Measurements from ENCODE around the gene DYNLL2.
A peak's percentile ranks its signal among the peaks of the same experiment; 100 is the strongest.
"Not testable (repeated sequence)": the region's sequence is repeated elsewhere in the genome, so short reads cannot be mapped to it uniquely, and the experiment has no call there.

Gene DYNLL2

GRCh38 chr17:58072862-58073261 is 10.4 kb upstream of the DYNLL2 start:
- no peak for DNase-seq (ENCODE audit: low spot score)

- not testable (repeated sequence) for DNase-seq (ENCODE audit: low spot score)
These were observed 10.0 kb upstream of the DYNLL2 start for GRCh38 chr17:58073266-58073665.

- DNase-seq (ENCODE audit: low spot score) = not testable (repeated sequence)
These were observed 8.8 kb upstream of the DYNLL2 start for GRCh38 chr17:58074406-58074805.

GRCh38 chr17:58079300-58080033 is 3.8 kb upstream of the DYNLL2 start:
- no peak for DNase-seq (ENCODE audit: low spot score)

GRCh38 chr17:58081646-58082340 is 1.4 kb upstream of the DYNLL2 start:
- DNase-seq (ENCODE audit: low spot score) = no peak

GRCh38 chr17:58082341-58082869 is 814 bp upstream of the DYNLL2 start:
- no peak for DNase-seq (ENCODE audit: low spot score)

- DNase-seq (ENCODE audit: low spot score) = peak; percentile 59
These were observed 485 bp downstream of the DYNLL2 start for GRCh38 chr17:58083491-58084316.

- DNase-seq (ENCODE audit: low spot score) = peak; percentile 58
These were observed 1.2 kb downstream of the DYNLL2 start for GRCh38 chr17:58084317-58084981.

- DNase-seq (ENCODE audit: low spot score) = no peak
These were observed 2.0 kb downstream of the DYNLL2 start for GRCh38 chr17:58085039-58085715.

GRCh38 chr17:58086953-58087352 is 3.7 kb downstream of the DYNLL2 start:
- no peak for DNase-seq (ENCODE audit: low spot score)

GRCh38 chr17:58088624-58089023 is 5.4 kb downstream of the DYNLL2 start:
- DNase-seq (ENCODE audit: low spot score) = no peak

GRCh38 chr17:58089111-58089510 is 5.9 kb downstream of the DYNLL2 start:
- DNase-seq (ENCODE audit: low spot score) = no peak

GRCh38 chr17:58091024-58091567 is 7.9 kb downstream of the DYNLL2 start:
- no peak for DNase-seq (ENCODE audit: low spot score)

GRCh38 chr17:58092101-58092796 is 9.0 kb downstream of the DYNLL2 start:
- no peak for DNase-seq (ENCODE audit: low spot score)

- DNase-seq (ENCODE audit: low spot score) = no peak
These were observed 9.7 kb downstream of the DYNLL2 start for GRCh38 chr17:58092797-58093385.

- no peak for DNase-seq (ENCODE audit: low spot score)
These were observed 10.9 kb downstream of the DYNLL2 start for GRCh38 chr17:58094118-58094517.

GRCh38 chr17:58096892-58097291 is 13.7 kb downstream of the DYNLL2 start:
- DNase-seq (ENCODE audit: low spot score) = no peak

GRCh38 chr17:58097384-58098088 is 14.3 kb downstream of the DYNLL2 start:
- DNase-seq (ENCODE audit: low spot score) = no peak

- no peak for DNase-seq (ENCODE audit: low spot score)
These were observed 17.3 kb downstream of the DYNLL2 start for GRCh38 chr17:58100506-58100905.
